ENCODE results near the gene TRAPPC8.
"Not testable (repeated sequence)": the region's sequence is repeated elsewhere in the genome, so short reads cannot be mapped to it uniquely, and the experiment has no call there.

The TRAPPC8 gene

DNA sequence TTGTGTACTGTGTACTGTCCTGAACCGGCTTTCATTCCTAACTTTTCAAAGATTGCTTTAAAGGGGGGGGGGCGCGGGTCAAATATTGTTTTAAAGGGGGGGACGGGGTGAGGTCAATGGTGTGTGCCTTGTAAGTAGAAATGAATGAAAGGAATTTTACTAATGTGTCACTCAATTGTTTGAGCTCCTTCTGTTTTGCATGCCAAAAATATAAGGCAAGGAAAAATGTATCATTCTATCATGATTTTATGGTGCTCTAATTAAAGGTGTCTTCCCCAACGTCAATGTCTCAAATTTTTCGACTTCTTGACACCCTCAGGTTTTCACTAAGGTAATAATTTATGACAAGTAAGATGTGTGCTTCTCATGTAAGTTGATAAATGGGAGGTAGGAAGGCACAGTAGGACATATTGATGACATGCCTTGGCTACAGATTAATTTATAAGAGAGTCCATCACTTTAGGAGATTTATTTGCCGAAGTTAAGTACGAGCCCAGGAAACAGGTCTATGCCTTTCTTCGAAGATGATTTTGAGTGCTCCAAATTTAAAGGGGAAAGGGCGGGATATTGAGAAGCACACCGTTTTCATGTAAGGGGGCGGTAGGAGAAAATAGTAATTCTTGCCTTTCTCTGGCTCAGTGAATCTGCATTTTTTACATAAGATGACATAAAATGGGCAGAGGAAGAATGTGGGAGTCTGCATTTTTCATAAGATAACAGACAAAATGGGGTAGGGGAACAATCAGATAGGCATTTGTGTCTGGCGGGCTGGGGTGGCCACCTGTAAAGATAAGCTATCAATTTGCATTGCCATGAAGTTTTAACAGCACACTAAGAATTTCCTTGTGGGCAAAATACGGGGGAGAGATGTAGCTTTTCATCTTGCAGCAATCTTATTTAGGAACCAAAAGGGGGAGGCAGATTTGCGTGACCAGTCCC is 1.2 kb upstream of the TRAPPC8 start:
- TF ChIP-seq, protein P1, sequence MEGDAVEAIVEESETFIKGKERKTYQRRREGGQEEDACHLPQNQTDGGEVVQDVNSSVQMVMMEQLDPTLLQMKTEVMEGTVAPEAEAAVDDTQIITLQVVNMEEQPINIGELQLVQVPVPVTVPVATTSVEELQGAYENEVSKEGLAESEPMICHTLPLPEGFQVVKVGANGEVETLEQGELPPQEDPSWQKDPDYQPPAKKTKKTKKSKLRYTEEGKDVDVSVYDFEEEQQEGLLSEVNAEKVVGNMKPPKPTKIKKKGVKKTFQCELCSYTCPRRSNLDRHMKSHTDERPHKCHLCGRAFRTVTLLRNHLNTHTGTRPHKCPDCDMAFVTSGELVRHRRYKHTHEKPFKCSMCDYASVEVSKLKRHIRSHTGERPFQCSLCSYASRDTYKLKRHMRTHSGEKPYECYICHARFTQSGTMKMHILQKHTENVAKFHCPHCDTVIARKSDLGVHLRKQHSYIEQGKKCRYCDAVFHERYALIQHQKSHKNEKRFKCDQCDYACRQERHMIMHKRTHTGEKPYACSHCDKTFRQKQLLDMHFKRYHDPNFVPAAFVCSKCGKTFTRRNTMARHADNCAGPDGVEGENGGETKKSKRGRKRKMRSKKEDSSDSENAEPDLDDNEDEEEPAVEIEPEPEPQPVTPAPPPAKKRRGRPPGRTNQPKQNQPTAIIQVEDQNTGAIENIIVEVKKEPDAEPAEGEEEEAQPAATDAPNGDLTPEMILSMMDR (IDR thresholded peaks at IDR 0.05; ENCODE audit: borderline replicate concordance, control extremely low read depth, extremely low read depth, insufficient read depth, missing control alignments) = no peak
- in situ Hi-C loops (cut with MboI; ENCODE audit: low sequenced_read_pairs, unreplicated experiment) = no loop called here
- no peak for DNase-seq (ENCODE audit: low spot score)

GRCh38 chr18:31942291-31942998 is 483 bp downstream of the TRAPPC8 start:
- in situ Hi-C loops (cut with MboI; ENCODE audit: low sequenced_read_pairs, unreplicated experiment) = no loop called here
- DNase-seq (ENCODE audit: low spot score) = peak; percentile 73

DNA sequence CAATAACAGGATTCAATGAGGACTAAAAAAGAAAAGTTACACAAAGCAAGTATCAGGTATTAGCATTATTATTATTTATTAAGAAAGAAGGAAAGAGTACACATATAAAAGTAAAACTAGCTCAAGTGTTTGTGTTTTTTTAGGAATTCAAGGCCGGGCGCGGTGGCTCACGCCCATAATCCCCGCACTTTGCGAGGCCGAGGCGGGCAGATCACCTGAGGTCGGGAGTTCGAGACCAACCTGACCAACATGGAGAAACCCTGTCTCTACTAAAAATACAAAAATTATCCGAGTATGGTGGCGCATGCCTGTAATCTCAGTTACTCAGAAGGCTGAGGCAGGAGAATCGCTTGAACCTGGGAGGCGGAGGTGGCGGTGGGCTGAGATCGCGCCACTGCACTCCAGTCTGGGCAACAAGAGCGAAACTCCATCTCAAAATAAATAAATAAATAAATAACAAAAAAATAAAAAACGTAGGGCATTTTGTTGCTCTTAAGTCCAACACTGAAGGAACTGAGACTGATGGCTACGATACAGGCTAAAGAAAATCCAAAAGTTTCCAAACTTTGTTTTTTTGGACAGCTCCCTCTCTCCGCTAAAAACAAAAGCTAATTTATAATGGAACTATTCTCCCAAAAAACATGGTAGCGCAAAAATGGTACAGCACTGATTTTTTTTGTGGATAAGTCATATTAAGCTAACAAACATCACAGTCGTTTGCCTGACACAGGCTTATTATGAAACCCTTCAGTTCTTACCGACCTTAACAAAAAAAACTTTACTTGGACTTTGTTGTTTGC is 1.7 kb downstream of the TRAPPC8 start:
- in situ Hi-C loops (cut with MboI; ENCODE audit: low sequenced_read_pairs, unreplicated experiment) = no loop called here
- TF ChIP-seq, protein P1 (IDR thresholded peaks at IDR 0.05; ENCODE audit: borderline replicate concordance, control extremely low read depth, extremely low read depth, insufficient read depth, missing control alignments) = no peak
- DNase-seq (ENCODE audit: low spot score) = no peak

More at GRCh38 chr18:31942291-31942998, 483 bp downstream of the TRAPPC8 start:
- TF ChIP-seq, protein P1 (IDR thresholded peaks at IDR 0.05; ENCODE audit: borderline replicate concordance, control extremely low read depth, extremely low read depth, insufficient read depth, missing control alignments) = no peak

GRCh38 chr18:31934773-31935172 is 8.2 kb downstream of the TRAPPC8 start:
- in situ Hi-C loops (cut with MboI; ENCODE audit: low sequenced_read_pairs, unreplicated experiment); DNase-seq (ENCODE audit: low spot score): not testable (repeated sequence)

- in situ Hi-C loops (cut with MboI; ENCODE audit: low sequenced_read_pairs, unreplicated experiment) = no loop called here
These were observed 11.1 kb downstream of the TRAPPC8 start for GRCh38 chr18:31931886-31932240.

DNA sequence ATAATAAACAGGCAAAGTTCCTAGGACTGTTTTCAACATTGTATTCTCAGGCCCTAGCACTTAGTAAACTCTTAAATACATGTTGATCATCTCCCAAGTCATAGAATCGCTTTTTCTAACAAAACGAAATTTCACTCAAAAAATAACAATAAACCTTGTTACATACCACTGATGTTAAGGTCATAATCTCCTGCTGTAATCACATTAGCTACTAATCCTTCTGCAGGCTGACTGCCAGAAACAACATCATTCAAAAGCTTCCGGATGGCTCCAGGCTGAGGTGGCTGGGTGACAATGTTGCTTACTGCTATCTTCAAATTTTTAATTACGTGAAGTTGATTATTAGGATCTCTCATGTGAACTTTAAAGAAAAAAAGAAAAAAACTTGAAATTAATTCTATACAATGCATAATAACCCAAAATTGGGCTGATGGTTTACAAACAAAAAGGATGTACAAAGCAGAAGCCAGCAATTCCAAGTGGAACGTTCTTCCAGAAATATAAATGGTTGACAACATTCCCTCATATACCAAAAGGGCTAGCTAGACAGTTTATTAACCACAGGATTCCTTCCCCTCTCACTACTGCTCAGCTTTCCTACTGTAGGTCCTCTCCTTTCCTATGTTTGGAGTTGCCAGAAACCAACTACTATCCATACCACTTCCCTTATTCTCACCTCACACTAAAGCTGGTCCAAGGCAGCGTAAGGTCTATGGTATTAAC is 11.6 kb downstream of the TRAPPC8 start:
- in situ Hi-C loops (cut with MboI; ENCODE audit: low sequenced_read_pairs, unreplicated experiment) = no loop called here
- TF ChIP-seq, protein P1 (IDR thresholded peaks at IDR 0.05; ENCODE audit: borderline replicate concordance, control extremely low read depth, extremely low read depth, insufficient read depth, missing control alignments) = no peak
- DNase-seq (ENCODE audit: low spot score) = no peak

More at GRCh38 chr18:31931886-31932240, 11.1 kb downstream of the TRAPPC8 start:
- no peak for DNase-seq (ENCODE audit: low spot score)
- TF ChIP-seq, protein P1 (IDR thresholded peaks at IDR 0.05; ENCODE audit: borderline replicate concordance, control extremely low read depth, extremely low read depth, insufficient read depth, missing control alignments) = no peak
